ENCODE results near the gene PRMT1.
A peak's percentile ranks its signal among the peaks of the same experiment; 100 is the strongest.

PRMT1 gene

DNA sequence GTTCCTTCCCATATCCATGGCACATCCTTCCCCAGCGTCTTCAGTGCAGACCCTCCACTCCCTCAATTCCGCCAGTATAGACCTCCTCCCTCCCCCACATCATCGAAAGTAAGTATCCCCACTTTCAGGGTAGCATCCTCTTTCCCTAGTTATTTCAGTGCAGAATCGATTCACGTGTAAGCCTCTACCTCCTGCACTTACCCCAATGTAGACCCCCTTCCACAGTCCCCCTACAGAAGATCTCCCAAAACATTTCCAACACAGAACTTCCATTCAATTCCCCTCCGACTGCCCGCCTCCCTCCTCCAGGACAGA lies 12.1 kb upstream of the PRMT1 start:
- Mint-ChIP-seq H3K4me3 (peak overlapping the region; percentile 93 to 98 (median 93)), H3K4me1 (peaks cover 33% of the 10 kb centered on the region), H3K27me3 (ENCODE audit: low read depth) (no peaks in the 10 kb centered on the region), H3K27ac (peak overlapping the region; percentile 78 to 94 (median 88)), H3K9me3 (no peaks in the 10 kb centered on the region), H3K36me3 (ENCODE audit: low read depth) (peaks cover 23% of the 10 kb centered on the region)
- no peak for TF ChIP-seq CTCF (IDR thresholded peaks at IDR 0.05; ENCODE audit: unreplicated experiment in 3 of 3)

DNA sequence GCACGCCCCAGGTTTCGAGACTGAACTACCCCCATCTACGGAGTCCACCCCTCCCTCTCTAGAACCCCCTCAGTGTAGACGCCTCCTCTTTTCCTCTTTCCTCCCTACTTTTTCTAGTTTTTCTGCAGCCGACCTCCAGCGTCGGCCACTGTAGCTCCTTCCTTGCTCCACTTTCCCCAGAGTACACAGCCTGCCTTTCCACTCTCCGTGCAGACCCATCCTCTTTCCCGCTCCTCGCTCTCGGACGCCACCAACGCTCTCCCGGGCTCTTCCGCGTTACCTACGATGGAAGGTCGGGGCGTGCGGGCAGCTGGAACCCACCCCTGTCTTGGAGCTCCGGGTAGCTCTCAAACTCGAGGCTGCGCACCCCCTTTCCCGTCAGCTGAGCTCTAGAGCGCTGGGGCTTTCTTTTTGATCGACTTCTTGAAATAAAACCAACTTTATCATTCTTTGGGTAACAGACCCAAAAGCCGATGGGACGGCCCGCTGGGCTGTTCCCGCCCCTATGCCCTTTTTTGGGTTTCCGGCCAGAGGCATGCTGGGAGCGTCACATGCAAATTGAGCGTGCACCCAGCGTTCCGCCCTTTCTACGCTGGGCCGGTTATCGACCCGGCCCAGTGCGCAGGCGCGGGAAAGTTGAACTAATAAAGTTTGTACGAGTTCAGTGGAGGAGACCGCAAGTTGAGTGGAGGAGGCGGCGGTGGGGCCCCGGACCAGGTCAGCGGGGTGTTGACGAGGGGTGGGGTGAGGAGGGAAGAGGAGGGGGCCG lies 11.5 kb upstream of the PRMT1 start, which contains the start of the genes BCL2L12 and IRF3:
Gene BCL2L12, plus strand, starts transcription at position 583 of the 769 bp plus-strand sequence. CDS start 760 bp downstream, outside the sequence.
Gene IRF3, minus strand, starts transcription at position 507 of the 769 bp plus-strand sequence. CDS start 1,019 bp downstream, outside the sequence.
- no peak for TF ChIP-seq CTCF (IDR thresholded peaks at IDR 0.05; ENCODE audit: unreplicated experiment in 3 of 3)
- Mint-ChIP-seq H3K4me1 (peaks cover 33% of the 10 kb centered on the region), H3K27ac (peak within 1 kb of the TSS; percentile 78 to 94 (median 88)), H3K4me3 (peak within 1 kb of the TSS; percentile 93 to 98 (median 93)), H3K27me3 (ENCODE audit: low read depth) (no peaks in the 10 kb centered on the region), H3K36me3 (ENCODE audit: low read depth) (peaks cover 18% of the 10 kb centered on the region), H3K9me3 (no peaks in the 10 kb centered on the region)

GRCh38 chr19:49666120-49666444 lies 11.0 kb upstream of the PRMT1 start:
- no peaks in the 10 kb centered on the region for H3K9me3 Mint-ChIP-seq
- H3K4me1 Mint-ChIP-seq: peaks cover 33% of the 10 kb centered on the region
- H3K36me3 Mint-ChIP-seq (ENCODE audit: low read depth): peaks cover 15% of the 10 kb centered on the region
- H3K4me3 Mint-ChIP-seq: peak overlapping the region; percentile 93 to 98 (median 93)
- H3K27me3 Mint-ChIP-seq (ENCODE audit: low read depth): no peaks in the 10 kb centered on the region
- TF ChIP-seq CTCF (IDR thresholded peaks at IDR 0.05; ENCODE audit: unreplicated experiment in 3 of 3): peak in 2 of 3 experiments; percentile 12 to 32
- peak overlapping the region; percentile 78 to 94 (median 88) for H3K27ac Mint-ChIP-seq

DNA sequence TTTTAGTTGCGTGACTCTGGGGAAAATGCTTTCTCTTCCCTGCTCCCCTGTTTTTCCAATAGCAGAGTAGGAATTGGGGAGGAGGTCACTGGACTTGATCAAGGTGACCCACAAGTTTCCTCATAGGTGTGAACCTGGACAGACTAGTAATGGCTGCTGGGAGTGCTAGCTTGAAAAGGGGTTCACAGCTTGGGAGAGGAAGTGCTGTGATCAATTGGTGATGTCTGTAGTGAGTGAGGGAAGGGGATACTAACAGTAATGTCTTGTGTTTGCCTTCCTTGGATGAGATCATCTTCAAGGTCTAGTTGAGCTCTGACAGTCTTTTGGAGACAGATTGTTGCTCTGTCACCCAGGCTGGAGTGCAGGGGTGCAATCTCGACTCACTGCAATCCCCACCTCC lies 9.6 kb upstream of the PRMT1 start:
- Mint-ChIP-seq H3K27ac (peak overlapping the region in 2 of 3 experiments; percentile 21 to 88), H3K4me1 (peaks cover 42% of the 10 kb centered on the region), H3K9me3 (no peaks in the 10 kb centered on the region), H3K4me3 (peak overlapping the region; percentile 93 to 98 (median 93)), H3K27me3 (ENCODE audit: low read depth) (no peaks in the 10 kb centered on the region), H3K36me3 (ENCODE audit: low read depth) (peaks cover 11% of the 10 kb centered on the region)
- no peak for TF ChIP-seq CTCF (IDR thresholded peaks at IDR 0.05; ENCODE audit: unreplicated experiment in 3 of 3)

DNA sequence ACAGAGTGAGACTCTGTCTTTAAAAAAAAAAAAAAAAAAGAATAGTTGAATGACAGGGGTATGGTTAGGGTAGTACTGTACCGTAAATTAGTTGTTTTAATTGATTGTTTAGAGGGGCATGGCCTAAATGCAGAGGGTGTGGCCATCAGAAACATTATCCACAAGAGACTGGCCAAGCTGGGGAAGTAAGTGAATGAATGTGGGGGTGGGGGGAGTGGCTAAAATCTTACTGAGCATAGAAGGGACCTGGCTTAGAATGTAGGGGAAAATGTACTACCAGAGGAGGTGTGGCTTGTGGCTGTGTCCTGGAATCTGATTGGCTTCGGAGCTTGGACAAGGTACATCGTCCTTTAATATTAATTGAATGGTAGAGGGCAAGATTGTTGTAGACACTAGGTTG lies 7.6 kb upstream of the PRMT1 start:
- no peak overlapping the region for H3K27ac Mint-ChIP-seq
- H3K4me1 Mint-ChIP-seq: peaks cover 37% of the 10 kb centered on the region
- no peaks in the 10 kb centered on the region for H3K27me3 Mint-ChIP-seq (ENCODE audit: low read depth)
- no peak for TF ChIP-seq CTCF (IDR thresholded peaks at IDR 0.05; ENCODE audit: unreplicated experiment in 3 of 3)
- H3K36me3 Mint-ChIP-seq (ENCODE audit: low read depth): peaks cover 5% of the 10 kb centered on the region
- no peaks in the 10 kb centered on the region for H3K9me3 Mint-ChIP-seq
- H3K4me3 Mint-ChIP-seq: peak overlapping the region in 2 of 3 experiments; percentile 21 to 52
